Central memory CD8-positive, alpha-beta T cell (primary cell): Measurements from ENCODE around the gene LIPK.

ENCODE experiments used
- ATAC-seq: fragments of 150-1000 bp; cut with Tn5 transposase; replicated peaks from 2 replicates; pipeline ENCODE4 v1.10.0; 2022; ENCODE audit warnings: mild to moderate bottlenecking, moderate FRiP score, moderate number of reproducible peaks; ENCODE audit not compliant: poor library complexity, severe bottlenecking; ENCODE audit errors: extremely low read depth
- DNase-seq, 2 donors: peaks; one replicate each; pipeline ENCODE4 v3.0.0; 2021; ENCODE audit warnings: low spot score in 2 of 2
- H3K27ac Mint-ChIP-seq: one replicate; pipeline ENCODE4 v1.8.0; 2022; ENCODE audit warnings: low read depth, mild to moderate bottlenecking, moderate library complexity, mixed read lengths
- H3K27me3 Mint-ChIP-seq: one replicate; pipeline ENCODE4 v1.8.0; 2022; ENCODE audit warnings: mixed read lengths
- H3K36me3 Mint-ChIP-seq: one replicate; pipeline ENCODE4 v1.8.0; 2022; ENCODE audit warnings: mild to moderate bottlenecking, moderate library complexity, mixed read lengths; ENCODE audit not compliant: insufficient read depth
- H3K4me1 Mint-ChIP-seq: one replicate; pipeline ENCODE4 v1.8.0; 2022; ENCODE audit warnings: mixed read lengths
- H3K4me3 Mint-ChIP-seq: one replicate; pipeline ENCODE4 v1.8.0; 2022; ENCODE audit warnings: mild to moderate bottlenecking, moderate library complexity, mixed read lengths
- H3K9me3 Mint-ChIP-seq: one replicate; pipeline ENCODE4 v1.8.0; 2022; ENCODE audit warnings: mixed read lengths

Gene LIPK

GRCh38 chr10:88800152-88801125, 94.4 kb downstream of the LIPK start:
- no peak overlapping the region for H3K4me3 Mint-ChIP-seq
- no peak overlapping the region for H3K27ac Mint-ChIP-seq
- no peaks in the 10 kb centered on the region for H3K4me1 Mint-ChIP-seq
- no peaks in the 10 kb centered on the region for H3K27me3 Mint-ChIP-seq
- H3K36me3 Mint-ChIP-seq: no peaks in the 10 kb centered on the region
- no peaks in the 10 kb centered on the region for H3K9me3 Mint-ChIP-seq
- DNase-seq (no peak), ATAC-seq (peak; percentile 24)
